COLO668 (cell line): Measurements from ENCODE around the gene RAD51D.
"Not testable (repeated sequence)": the region's sequence is repeated elsewhere in the genome, so short reads cannot be mapped to it uniquely, and the experiment has no call there.

Experiments
- DNase-seq: peaks from one replicate; lab custom pipeline; 2025; ENCODE audit not compliant: unreplicated experiment; lab: John Stamatoyannopoulos, UW

RAD51D gene

GRCh38 chr17:35094902-35095301 lies 24.8 kb downstream of the RAD51D start:
- no peak for DNase-seq

GRCh38 chr17:35090707-35091106 lies 29.0 kb downstream of the RAD51D start:
- not testable (repeated sequence) for DNase-seq

DNA sequence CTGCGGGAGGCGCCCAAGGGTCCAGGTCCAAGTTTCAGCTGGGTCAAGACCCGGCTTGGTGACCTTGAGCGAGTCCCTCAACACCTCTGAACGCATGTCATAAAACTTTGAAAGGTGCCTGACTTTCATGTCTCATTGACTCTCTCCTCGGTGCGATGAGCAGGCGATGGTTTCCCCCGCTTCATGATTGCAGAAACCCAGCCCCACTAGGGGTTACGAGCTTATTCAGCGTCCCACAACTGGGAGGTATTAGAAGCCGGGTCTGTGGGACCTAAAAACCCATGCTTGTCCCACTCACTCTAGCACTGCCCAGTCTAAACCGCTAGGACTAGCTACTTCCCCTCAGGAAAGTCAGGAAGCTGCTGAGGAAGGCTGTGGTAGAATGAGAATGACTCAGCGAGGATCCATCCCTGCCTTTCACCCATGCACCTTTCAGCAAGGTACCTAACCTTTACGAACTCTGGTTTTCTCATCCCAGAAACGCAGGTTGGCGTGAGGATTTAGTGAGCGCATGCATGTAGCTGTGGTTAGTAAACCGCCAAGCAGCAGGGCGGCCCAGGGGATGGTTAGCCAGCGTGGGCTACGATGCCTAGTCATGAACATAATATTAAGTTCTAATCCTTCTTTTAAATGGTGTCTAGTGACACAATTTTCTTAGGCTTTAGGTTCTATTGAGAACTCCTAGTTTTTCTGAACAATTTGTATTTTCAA lies 29.9 kb downstream of the RAD51D start:
- DNase-seq, result peak; percentile 12

DNA sequence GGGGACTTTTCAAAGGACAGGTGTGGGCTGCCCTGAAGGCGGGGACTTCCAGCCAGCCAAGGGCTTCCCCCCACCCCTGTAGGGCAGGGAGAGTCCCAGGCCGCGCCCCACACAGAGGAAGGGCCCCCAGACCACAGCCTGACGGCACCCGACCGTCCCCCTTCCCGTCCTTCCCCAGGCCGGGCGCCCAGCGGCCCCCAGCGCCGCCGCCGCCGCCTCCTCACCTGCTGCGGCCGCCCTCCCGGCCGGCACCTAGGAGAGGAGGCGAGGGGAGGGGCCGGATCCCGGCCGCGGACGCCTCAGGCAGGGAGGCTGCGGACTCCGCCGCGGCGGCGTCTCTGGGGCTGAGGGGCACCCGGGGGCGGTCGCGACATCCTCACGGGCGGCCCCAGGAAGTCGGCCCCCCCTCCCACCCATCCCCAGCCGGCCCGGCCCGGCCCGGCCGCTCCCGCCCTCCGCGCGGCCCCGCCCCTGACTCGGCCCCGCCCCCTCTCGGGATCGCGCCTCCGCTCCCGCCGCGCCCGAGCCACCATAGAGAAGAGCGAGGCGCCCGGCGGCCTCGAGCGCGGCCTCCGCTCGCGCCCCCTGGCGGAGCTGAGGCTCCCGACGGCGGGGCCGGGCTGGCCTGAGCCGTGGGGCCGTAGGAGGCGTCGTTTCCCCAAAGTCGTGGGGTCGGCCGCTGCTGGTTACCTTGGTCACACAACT lies 30.6 kb downstream of the RAD51D start:
- peak; percentile 87 for DNase-seq

DNA sequence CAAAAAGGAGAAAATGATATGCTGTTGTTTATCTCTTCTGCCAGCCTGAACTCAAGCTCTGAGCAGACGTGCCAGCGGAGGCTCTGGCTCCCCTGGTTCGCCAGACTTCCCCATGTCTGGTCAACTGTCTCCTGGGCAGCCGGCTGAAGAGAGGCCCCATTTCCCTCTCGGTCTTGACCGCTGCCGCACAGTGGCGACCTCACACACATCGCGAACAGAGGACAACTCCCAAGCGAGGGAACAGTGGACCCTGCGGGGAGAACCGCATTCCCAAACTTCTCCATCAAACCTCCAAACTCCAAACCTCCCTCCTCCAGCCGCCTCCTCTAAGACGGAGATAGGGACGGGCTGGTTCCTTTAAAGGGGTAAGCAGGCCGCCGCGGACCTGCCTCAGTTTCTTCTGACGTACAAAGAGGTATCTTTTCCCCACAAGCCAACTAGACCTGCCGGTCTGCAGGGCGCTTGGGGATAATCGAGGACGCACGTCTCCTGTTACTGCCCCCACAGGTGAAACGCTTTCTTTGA lies 31.2 kb downstream of the RAD51D start:
- DNase-seq, result peak; percentile 21

GRCh38 chr17:35087731-35088355 lies 31.8 kb downstream of the RAD51D start:
- DNase-seq, result peak; percentile 10

GRCh38 chr17:35086931-35087573 lies 32.6 kb downstream of the RAD51D start:
- DNase-seq, result no peak

DNA sequence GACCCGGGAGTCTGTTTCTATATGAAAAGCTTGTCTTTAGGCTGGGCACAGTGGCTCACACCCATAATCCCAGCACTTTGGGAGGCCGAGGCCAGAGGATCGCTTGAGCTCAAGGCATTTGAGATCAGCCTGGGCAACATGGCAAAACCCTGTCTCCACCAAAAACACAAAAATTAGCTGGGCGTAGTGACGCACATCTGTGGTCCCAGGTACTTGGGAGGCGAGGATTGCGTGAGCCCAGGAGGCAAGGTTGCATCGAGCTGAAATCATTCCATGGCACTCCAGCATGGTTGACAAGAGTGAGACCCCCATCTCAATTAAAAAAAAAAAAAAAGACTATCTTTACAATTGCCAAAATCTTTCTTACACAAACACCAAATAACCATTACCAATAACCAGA lies 33.5 kb downstream of the RAD51D start:
- no peak for DNase-seq

DNA sequence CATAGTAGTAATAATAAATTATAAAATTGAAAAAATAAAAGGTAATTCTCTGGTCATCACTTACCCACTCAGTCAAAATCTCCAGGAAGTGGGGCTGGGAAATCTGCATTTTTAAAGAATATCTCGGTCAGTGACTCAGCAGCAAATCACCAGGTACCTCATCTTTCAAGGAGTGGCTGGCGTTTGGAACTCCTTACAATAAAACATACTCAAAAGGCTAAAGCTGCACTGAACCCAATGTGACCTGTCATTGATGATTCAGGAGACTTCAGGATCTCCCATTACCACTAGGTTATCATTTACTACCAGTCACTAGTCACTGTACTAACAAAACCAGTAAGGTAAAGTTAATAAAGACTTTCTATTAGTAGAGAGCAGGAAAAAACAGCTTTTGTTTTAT lies 34.7 kb downstream of the RAD51D start:
- no peak for DNase-seq

- no peak for DNase-seq
Measured at GRCh38 chr17:35083071-35083470, 36.6 kb downstream of the RAD51D start.

GRCh38 chr17:35082073-35082657 lies 37.5 kb downstream of the RAD51D start:
- no peak for DNase-seq

DNA sequence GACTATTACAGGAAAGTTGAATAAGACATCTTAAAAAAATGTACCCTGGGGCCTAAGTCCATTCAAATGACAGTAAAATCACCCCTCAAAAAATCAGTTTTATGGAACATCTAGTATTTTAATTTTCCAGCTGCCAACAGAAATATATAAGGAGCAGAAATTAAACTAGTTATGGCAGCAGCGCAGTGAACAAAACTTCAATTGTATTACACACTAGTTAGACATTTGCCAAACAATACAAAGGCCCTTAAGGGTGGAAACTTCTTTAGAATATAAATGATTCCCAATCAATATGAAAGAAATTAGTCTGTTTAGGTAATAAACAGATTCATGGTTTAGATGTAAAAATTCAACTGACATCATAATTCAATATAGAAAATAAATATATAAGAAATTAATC lies 38.0 kb downstream of the RAD51D start:
- DNase-seq, result no peak

DNA sequence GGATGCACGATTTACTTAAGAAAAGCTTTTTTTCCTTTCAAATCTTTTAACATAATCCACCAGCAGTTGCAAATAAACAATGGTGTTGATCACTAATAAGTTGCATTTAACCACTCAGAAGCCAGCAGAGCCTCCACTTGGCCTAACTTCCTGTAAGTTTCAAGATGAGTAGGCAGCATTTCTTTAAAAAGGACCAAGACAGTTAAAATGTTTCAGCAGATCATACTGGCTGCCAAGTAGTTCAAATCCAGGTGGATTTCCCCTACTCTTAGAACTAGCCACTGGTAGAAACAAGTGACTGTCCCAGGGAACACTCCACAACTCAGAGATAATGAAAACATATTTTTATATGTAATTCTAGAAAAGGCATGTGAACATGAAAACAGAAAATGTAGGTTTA lies 39.1 kb downstream of the RAD51D start:
- no peak for DNase-seq

DNA sequence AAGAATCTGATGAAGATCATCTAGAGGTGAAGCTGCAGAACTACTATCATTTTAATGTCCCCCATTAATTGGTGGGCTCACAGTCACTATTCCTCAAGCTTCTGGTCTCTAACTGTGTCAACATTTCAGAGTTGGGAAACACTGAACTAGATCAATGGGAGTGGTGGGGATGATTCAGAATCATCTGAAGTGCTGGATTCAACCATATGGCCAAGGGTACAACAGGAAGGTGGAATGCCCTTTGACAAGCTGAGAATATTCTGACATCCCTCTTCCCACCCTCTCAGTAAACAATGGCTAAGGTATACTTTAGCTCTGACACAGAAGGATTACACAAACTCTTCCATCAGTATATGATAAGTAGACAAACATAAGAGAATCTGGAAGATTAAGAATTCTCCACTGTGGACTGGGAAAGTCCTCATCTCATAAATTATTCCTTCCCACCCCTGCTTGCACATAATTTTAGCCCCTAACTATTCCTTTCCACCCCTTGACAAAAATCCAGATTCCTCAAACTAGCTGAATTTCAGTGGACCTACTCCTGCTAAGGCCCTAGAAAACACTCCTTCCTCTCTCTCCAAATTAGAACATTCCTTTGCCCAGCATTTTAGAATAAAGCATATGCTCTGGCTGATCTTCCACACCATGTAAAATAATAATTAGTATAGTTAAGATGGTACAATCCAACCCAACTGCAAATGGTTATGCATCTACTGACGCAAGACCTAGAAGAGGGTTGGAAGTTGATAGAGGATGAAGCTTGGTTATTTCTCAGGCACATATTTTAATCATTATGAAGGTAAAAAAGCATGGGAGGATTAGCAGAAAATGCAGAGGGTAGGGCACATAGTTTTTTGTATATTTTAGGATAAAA lies 39.9 kb downstream of the RAD51D start:
- no peak for DNase-seq

GRCh38 chr17:35076874-35077273 lies 42.8 kb downstream of the RAD51D start:
- DNase-seq, result no peak

DNA sequence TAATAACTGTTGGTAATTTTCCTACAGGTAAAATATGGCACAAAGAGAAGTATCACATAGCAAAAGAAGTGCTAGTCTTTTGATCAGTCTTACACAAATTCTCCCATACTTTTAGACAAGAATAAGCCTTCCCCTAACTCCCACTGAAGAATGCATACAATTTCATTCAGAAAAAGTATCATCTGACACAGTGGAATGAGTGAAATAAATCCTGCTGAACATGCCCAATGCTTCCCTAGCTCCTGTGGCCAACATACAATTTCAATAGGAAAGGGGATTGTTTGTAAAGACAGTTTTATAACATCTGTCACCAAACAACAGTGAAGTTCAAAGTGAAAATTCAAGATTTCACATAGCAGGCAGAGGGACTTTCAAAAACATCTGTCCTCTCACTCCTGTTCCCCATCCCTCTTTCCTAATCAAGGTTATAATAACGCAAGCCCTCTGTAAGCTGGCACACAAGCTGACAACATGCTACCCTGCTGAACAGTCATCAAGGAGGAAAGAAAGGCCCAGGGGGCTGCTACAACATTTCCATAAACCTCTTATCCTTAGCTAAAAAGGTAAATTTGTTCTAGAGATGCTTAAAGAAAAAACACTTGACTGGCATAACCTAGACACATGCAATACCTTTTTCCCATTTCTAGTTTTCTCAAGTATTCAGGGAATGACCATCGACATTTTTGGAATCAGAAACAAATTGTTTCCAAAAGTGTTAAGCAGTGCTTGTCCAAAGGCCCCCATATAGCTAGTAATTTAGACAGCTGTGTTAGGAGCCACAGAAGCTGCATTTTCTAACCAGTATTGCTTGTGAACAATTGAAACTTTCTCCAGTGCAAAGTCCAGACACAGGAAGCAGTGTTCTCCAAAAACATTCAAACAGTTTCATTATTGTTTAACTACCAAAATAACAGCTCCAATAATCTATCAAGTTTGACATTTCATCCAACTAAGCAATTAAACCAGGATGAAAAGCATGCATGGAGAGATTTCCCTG lies 44.7 kb downstream of the RAD51D start:
- DNase-seq, result no peak

- DNase-seq, result no peak
Measured at GRCh38 chr17:35073991-35074627, 45.6 kb downstream of the RAD51D start.

GRCh38 chr17:35073183-35073790 lies 46.4 kb downstream of the RAD51D start:
- DNase-seq, result no peak
